Measurements from ENCODE around the gene FOXM1. TPM values are rescaled to one million over a fixed set of nuclear protein-coding genes. Genes with fewer than 3 reads are reported as not detected.
"Not testable (repeated sequence)": the region's sequence is repeated elsewhere in the genome, so short reads cannot be mapped to it uniquely, and the experiment has no call there.

Gene FOXM1
- total RNA-seq, 1 experiment from 2014 or later = 200 TPM

- no peak for DNase-seq (ENCODE audit: low spot score)
- Histone ChIP-seq H3K4me1 (ENCODE audit: insufficient read depth, low read length, poor library complexity, severe bottlenecking) (no peaks in the 10 kb centered on the region), H3K36me3 (ENCODE audit: insufficient read depth, low read length, poor library complexity, severe bottlenecking) (peaks cover 18% of the 10 kb centered on the region), H3K9me3 (ENCODE audit: low read depth, low read length, poor library complexity, severe bottlenecking) (no peaks in the 10 kb centered on the region), H3K27ac (ENCODE audit: low read depth, low read length, poor library complexity, severe bottlenecking) (no peak overlapping the region), H3K4me3 (ENCODE audit: low read depth, low read length, poor library complexity, severe bottlenecking) (no peak overlapping the region), H3K27me3 (replicated peaks; ENCODE audit: insufficient read depth, low read depth, low read length, poor library complexity) (no peaks in the 10 kb centered on the region)
- TSS peak; percentile 12 for BruUV-seq (replicated peaks)
- POLR2A ChIA-PET (ENCODE audit: low non-redundant PET) = no interaction called here
- TF ChIP-seq CTCF (conservative IDR thresholded peaks at IDR 0.05; ENCODE audit: low read depth, low read length) (no peak), EZH2 (IDR thresholded peaks at IDR 0.05; ENCODE audit: borderline replicate concordance, low read depth, low read length, poor library complexity, severe bottlenecking) (no peak)
- intact Hi-C loops (cut with micrococcal nuclease; ENCODE audit: unreplicated experiment) = no loop called here
- CTCF ChIA-PET = no interaction called here
Observed at GRCh38 chr12:2879853-2880252, 2.9 kb upstream of the FOXM1 start.

GRCh38 chr12:2877953-2878732 lies 1.2 kb upstream of the FOXM1 start:
- Histone ChIP-seq H3K9me3 (ENCODE audit: low read depth, low read length, poor library complexity, severe bottlenecking) (no peaks in the 10 kb centered on the region), H3K36me3 (ENCODE audit: insufficient read depth, low read length, poor library complexity, severe bottlenecking) (peaks cover 34% of the 10 kb centered on the region), H3K4me3 (ENCODE audit: low read depth, low read length, poor library complexity, severe bottlenecking) (peak overlapping the region; percentile 65), H3K4me1 (ENCODE audit: insufficient read depth, low read length, poor library complexity, severe bottlenecking) (no peaks in the 10 kb centered on the region), H3K27ac (ENCODE audit: low read depth, low read length, poor library complexity, severe bottlenecking) (peak overlapping the region; percentile 86), H3K27me3 (replicated peaks; ENCODE audit: insufficient read depth, low read depth, low read length, poor library complexity) (no peaks in the 10 kb centered on the region)
- BruUV-seq (replicated peaks) = no TSS peak
- intact Hi-C loops (cut with micrococcal nuclease; ENCODE audit: unreplicated experiment) = loop anchor here (1.0 to 2.0 kb wide), 3 partner anchors 12 to 67 kb away; partner anchors contain the start of gene TULP3
- peak; percentile 70 for DNase-seq (ENCODE audit: low spot score)
- POLR2A ChIA-PET (ENCODE audit: low non-redundant PET) = interaction anchor here (0.6 kb wide), 1 partner anchor 76 kb away, joined by 11 read pairs; no protein-coding TSS in a partner anchor
- CTCF ChIA-PET = interaction anchor here (1.1 kb wide), 1 partner anchor 156 kb away, joined by 4 read pairs; no protein-coding TSS in a partner anchor
- no peak for TF ChIP-seq EZH2 (IDR thresholded peaks at IDR 0.05; ENCODE audit: borderline replicate concordance, low read depth, low read length, poor library complexity, severe bottlenecking)
- peak; percentile 23; the same call in 1 of the 2 replicates for TF ChIP-seq CTCF (conservative IDR thresholded peaks at IDR 0.05; ENCODE audit: low read depth, low read length)

GRCh38 chr12:2876431-2877046 lies 435 bp downstream of the FOXM1 start:
- Histone ChIP-seq H3K9me3 (ENCODE audit: low read depth, low read length, poor library complexity, severe bottlenecking) (no peaks in the 10 kb centered on the region), H3K27ac (ENCODE audit: low read depth, low read length, poor library complexity, severe bottlenecking) (peak overlapping the region; percentile 86), H3K27me3 (replicated peaks; ENCODE audit: insufficient read depth, low read depth, low read length, poor library complexity) (no peaks in the 10 kb centered on the region), H3K4me1 (ENCODE audit: insufficient read depth, low read length, poor library complexity, severe bottlenecking) (no peaks in the 10 kb centered on the region), H3K36me3 (ENCODE audit: insufficient read depth, low read length, poor library complexity, severe bottlenecking) (peaks cover 50% of the 10 kb centered on the region), H3K4me3 (ENCODE audit: low read depth, low read length, poor library complexity, severe bottlenecking) (peak overlapping the region; percentile 65)
- peak; percentile 34 for DNase-seq (ENCODE audit: low spot score)
- CTCF ChIA-PET = interaction anchor here (0.6 to 1.2 kb wide), 3 partner anchors 15 to 69 kb away, joined by 3 to 4 read pairs (median 3); partner anchors contain the start of genes TEX52 and TULP3
- intact Hi-C loops (cut with micrococcal nuclease; ENCODE audit: unreplicated experiment) = loop anchor here (1.0 to 2.0 kb wide), 2 partner anchors 35 to 68 kb away; no protein-coding TSS in a partner anchor
- POLR2A ChIA-PET (ENCODE audit: low non-redundant PET) = no interaction called here
- TF ChIP-seq CTCF (conservative IDR thresholded peaks at IDR 0.05; ENCODE audit: low read depth, low read length) = no peak
- no peak for TF ChIP-seq EZH2 (IDR thresholded peaks at IDR 0.05; ENCODE audit: borderline replicate concordance, low read depth, low read length, poor library complexity, severe bottlenecking)
- BruUV-seq (replicated peaks) = no TSS peak

- BruUV-seq (replicated peaks); H3K4me1 ChIP-seq (ENCODE audit: insufficient read depth, low read length, poor library complexity, severe bottlenecking); CTCF ChIA-PET; DNase-seq (ENCODE audit: low spot score); H3K27me3 ChIP-seq (replicated peaks; ENCODE audit: insufficient read depth, low read depth, low read length, poor library complexity); H3K27ac ChIP-seq (ENCODE audit: low read depth, low read length, poor library complexity, severe bottlenecking); H3K9me3 ChIP-seq (ENCODE audit: low read depth, low read length, poor library complexity, severe bottlenecking); POLR2A ChIA-PET (ENCODE audit: low non-redundant PET); H3K4me3 ChIP-seq (ENCODE audit: low read depth, low read length, poor library complexity, severe bottlenecking); intact Hi-C loops (cut with micrococcal nuclease; ENCODE audit: unreplicated experiment): not testable (repeated sequence)
- H3K36me3 ChIP-seq (ENCODE audit: insufficient read depth, low read length, poor library complexity, severe bottlenecking) = peaks cover 90% of the 10 kb centered on the region
Observed at GRCh38 chr12:2868986-2869632, 7.9 kb downstream of the FOXM1 start.

Data from A673 (cell line).